ENCODE data around the gene P2RX2. TPM values are rescaled to one million over a fixed set of nuclear protein-coding genes. Genes with fewer than 3 reads are reported as not detected.

The P2RX2 gene
- total RNA-seq, 1 donor from 2014 or later = not detected

- Mint-ChIP-seq H3K9me3 (no peaks in the 10 kb centered on the region), H3K27ac (no peak overlapping the region), H3K36me3 (peaks cover 4% of the 10 kb centered on the region), H3K27me3 (ENCODE audit: insufficient read depth, low read depth) (no peaks in the 10 kb centered on the region), H3K4me1 (no peaks in the 10 kb centered on the region), H3K4me3 (no peak overlapping the region)
- H3K9me3 ChIP-seq (ENCODE audit: low read depth) = no peaks in the 10 kb centered on the region
- no peak overlapping the region for H2AFZ ChIP-seq (replicated peaks)
- H3K36me3 ChIP-seq = no peaks in the 10 kb centered on the region
- H3K4me1 ChIP-seq = no peaks in the 10 kb centered on the region
- H3K27ac ChIP-seq = no peak overlapping the region
- no peak overlapping the region for H3K4me3 ChIP-seq
- no peak for DNase-seq (ENCODE audit: low spot score)
- no peak overlapping the region for H3K9ac ChIP-seq
- H3K79me2 ChIP-seq (ENCODE audit: low read depth) = no peaks in the 10 kb centered on the region
- H3K4me2 ChIP-seq = no peak overlapping the region
- H3K27me3 ChIP-seq = no peaks in the 10 kb centered on the region
- peaks cover 80% of the 10 kb centered on the region for H4K20me1 ChIP-seq (ENCODE audit: low read depth)
- H3F3A ChIP-seq (ENCODE audit: low read depth) = no peaks in the 10 kb centered on the region
- no peak for TF ChIP-seq EZH2 (IDR thresholded peaks at IDR 0.05)
- TF ChIP-seq, protein P1, sequence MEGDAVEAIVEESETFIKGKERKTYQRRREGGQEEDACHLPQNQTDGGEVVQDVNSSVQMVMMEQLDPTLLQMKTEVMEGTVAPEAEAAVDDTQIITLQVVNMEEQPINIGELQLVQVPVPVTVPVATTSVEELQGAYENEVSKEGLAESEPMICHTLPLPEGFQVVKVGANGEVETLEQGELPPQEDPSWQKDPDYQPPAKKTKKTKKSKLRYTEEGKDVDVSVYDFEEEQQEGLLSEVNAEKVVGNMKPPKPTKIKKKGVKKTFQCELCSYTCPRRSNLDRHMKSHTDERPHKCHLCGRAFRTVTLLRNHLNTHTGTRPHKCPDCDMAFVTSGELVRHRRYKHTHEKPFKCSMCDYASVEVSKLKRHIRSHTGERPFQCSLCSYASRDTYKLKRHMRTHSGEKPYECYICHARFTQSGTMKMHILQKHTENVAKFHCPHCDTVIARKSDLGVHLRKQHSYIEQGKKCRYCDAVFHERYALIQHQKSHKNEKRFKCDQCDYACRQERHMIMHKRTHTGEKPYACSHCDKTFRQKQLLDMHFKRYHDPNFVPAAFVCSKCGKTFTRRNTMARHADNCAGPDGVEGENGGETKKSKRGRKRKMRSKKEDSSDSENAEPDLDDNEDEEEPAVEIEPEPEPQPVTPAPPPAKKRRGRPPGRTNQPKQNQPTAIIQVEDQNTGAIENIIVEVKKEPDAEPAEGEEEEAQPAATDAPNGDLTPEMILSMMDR (IDR thresholded peaks at IDR 0.05) = no peak
- no peak for TF ChIP-seq EZH2phosphoT487 (IDR thresholded peaks at IDR 0.05)
These were observed 45.5 kb upstream of the P2RX2 start for GRCh38 chr12:132572801-132573760.

GRCh38 chr12:132574271-132574996 lies 44.1 kb upstream of the P2RX2 start:
- H3K4me1 Mint-ChIP-seq = no peaks in the 10 kb centered on the region
- no peak overlapping the region for H3K4me3 Mint-ChIP-seq

GRCh38 chr12:132575661-132576060 lies 42.9 kb upstream of the P2RX2 start:
- peaks cover 6% of the 10 kb centered on the region for H3K36me3 Mint-ChIP-seq
- H3K27me3 ChIP-seq = peaks cover 6% of the 10 kb centered on the region
- no peak overlapping the region for H3K9ac ChIP-seq
- H3K36me3 ChIP-seq = no peaks in the 10 kb centered on the region
- no peak for DNase-seq (ENCODE audit: low spot score)
- no peak overlapping the region for H2AFZ ChIP-seq (replicated peaks)
- H3K4me2 ChIP-seq = no peak overlapping the region
- no peak overlapping the region for H3K4me3 ChIP-seq
- no peak overlapping the region for H3K27ac ChIP-seq
- H3K27me3 Mint-ChIP-seq (ENCODE audit: insufficient read depth, low read depth) = peaks cover 7% of the 10 kb centered on the region
- no peaks in the 10 kb centered on the region for H3K79me2 ChIP-seq (ENCODE audit: low read depth)
- no peaks in the 10 kb centered on the region for H3K9me3 ChIP-seq (ENCODE audit: low read depth)
- H3K4me1 ChIP-seq = no peaks in the 10 kb centered on the region
- H3F3A ChIP-seq (ENCODE audit: low read depth) = peaks cover 9% of the 10 kb centered on the region
- peaks cover 76% of the 10 kb centered on the region for H4K20me1 ChIP-seq (ENCODE audit: low read depth)
- H3K9me3 Mint-ChIP-seq = no peaks in the 10 kb centered on the region
- no peak overlapping the region for H3K4me3 Mint-ChIP-seq
- no peak overlapping the region for H3K27ac Mint-ChIP-seq
- no peaks in the 10 kb centered on the region for H3K4me1 Mint-ChIP-seq
- no peak for TF ChIP-seq EZH2phosphoT487 (IDR thresholded peaks at IDR 0.05)
- no peak for TF ChIP-seq EZH2 (IDR thresholded peaks at IDR 0.05)
- TF ChIP-seq, protein P1 (IDR thresholded peaks at IDR 0.05) = no peak

More at GRCh38 chr12:132574271-132574996, 44.1 kb upstream of the P2RX2 start:
- H3K9ac ChIP-seq = no peak overlapping the region
- peaks cover 6% of the 10 kb centered on the region for H3K36me3 Mint-ChIP-seq
- no peaks in the 10 kb centered on the region for H3K79me2 ChIP-seq (ENCODE audit: low read depth)
- no peaks in the 10 kb centered on the region for H3K9me3 ChIP-seq (ENCODE audit: low read depth)
- H3K27ac Mint-ChIP-seq = no peak overlapping the region
- no peaks in the 10 kb centered on the region for H3K27me3 ChIP-seq
- H3K4me2 ChIP-seq = no peak overlapping the region
- peaks cover 72% of the 10 kb centered on the region for H4K20me1 ChIP-seq (ENCODE audit: low read depth)
- H2AFZ ChIP-seq (replicated peaks) = no peak overlapping the region
- TF ChIP-seq EZH2phosphoT487 (IDR thresholded peaks at IDR 0.05) (no peak), EZH2 (IDR thresholded peaks at IDR 0.05) (no peak)
- TF ChIP-seq, protein P1 (IDR thresholded peaks at IDR 0.05) = no peak
- peaks cover 4% of the 10 kb centered on the region for H3K27me3 Mint-ChIP-seq (ENCODE audit: insufficient read depth, low read depth)
- peaks cover 5% of the 10 kb centered on the region for H3F3A ChIP-seq (ENCODE audit: low read depth)
- no peaks in the 10 kb centered on the region for H3K4me1 ChIP-seq
- no peaks in the 10 kb centered on the region for H3K9me3 Mint-ChIP-seq
- DNase-seq (ENCODE audit: low spot score) = no peak
- H3K27ac ChIP-seq = no peak overlapping the region
- H3K36me3 ChIP-seq = no peaks in the 10 kb centered on the region
- no peak overlapping the region for H3K4me3 ChIP-seq

All from neural progenitor cell (in vitro differentiated cells).